Stimulated activated CD4-positive, alpha-beta T cell treated with anti-CD3 and anti-CD28 coated beads, Interleukin-4, amount 100 ng/mL, for 48 hours (primary cell): ENCODE results near the gene GCAT.

Experiments used
- DNase-seq, 2 donors: peaks; one replicate each; pipeline ENCODE4 v3.0.0-alpha.2; 2020; ENCODE audit warnings: low read depth in 2 of 2

The GCAT gene

GRCh38 chr22:37842015-37842793, 34.5 kb downstream of the GCAT start:
- no peak for DNase-seq

- DNase-seq: peak; percentile 43 to 44
These were observed 36.0 kb downstream of the GCAT start for GRCh38 chr22:37843741-37844089.

- no peak for DNase-seq
These were observed 37.2 kb downstream of the GCAT start for GRCh38 chr22:37844904-37845329.

- DNase-seq: no peak
These were observed 38.7 kb downstream of the GCAT start for GRCh38 chr22:37846433-37846832.

- DNase-seq: no peak
These were observed 40.9 kb downstream of the GCAT start for GRCh38 chr22:37848587-37849088.

- DNase-seq: peak; percentile 83 to 90
These were observed 41.5 kb downstream of the GCAT start, which contains the start of gene EIF3L for GRCh38 chr22:37849089-37849751. Gene EIF3L, plus strand, starts transcription at chr22:37849419. Its CDS starts 31 bp downstream, at chr22:37849450.

- no peak for DNase-seq
These were observed 43.1 kb downstream of the GCAT start for GRCh38 chr22:37850801-37851200.

GRCh38 chr22:37852418-37852817, 44.7 kb downstream of the GCAT start:
- no peak for DNase-seq

GRCh38 chr22:37854946-37855345, 47.2 kb downstream of the GCAT start:
- no peak for DNase-seq

GRCh38 chr22:37855462-37855861, 47.7 kb downstream of the GCAT start:
- DNase-seq: no peak

- DNase-seq: no peak
These were observed 53.2 kb downstream of the GCAT start for GRCh38 chr22:37860796-37861421.

- no peak for DNase-seq
These were observed 55.0 kb downstream of the GCAT start for GRCh38 chr22:37862570-37863325.

GRCh38 chr22:37865510-37865909, 57.8 kb downstream of the GCAT start:
- no peak for DNase-seq
